Heart left ventricle (tissue), 16 donors: ENCODE results near the gene OSBP2. TPM values are rescaled to one million over a fixed set of nuclear protein-coding genes. Genes with fewer than 3 reads are reported as not detected.

ENCODE experiments used
- ATAC-seq, 4 donors: fragments of 200-7000 bp; cut with Tn5 transposase; one replicate each; pipeline ENCODE4 v1.9.1; 2020 to 2022; ENCODE audit warnings: moderate library complexity in 4 of 4, mild to moderate bottlenecking in 3 of 4, moderate number of reproducible peaks in 1 of 4
- DNase-seq, 5 donors: peaks; one replicate each; pipeline ENCODE4 v3.0.0-alpha.2; 2020
- H3K27ac ChIP-seq, 12 donors: fragments of 200-600 bp; sonication (generic) in 4 of 12; one replicate each; pipeline versions ENCODE4 v1.5.0 to v1.8.0; 2016 to 2022; ENCODE audit warnings: mild to moderate bottlenecking in 2 of 12
- H3K27me3 ChIP-seq, 9 donors: fragments of 200-600 bp; sonication (generic) in 2 of 9; one replicate each; pipeline versions ENCODE4 v1.5.1 to v1.8.0; 2016 to 2022; ENCODE audit warnings: mild to moderate bottlenecking in 3 of 9
- H3K36me3 ChIP-seq, 9 donors: fragments of 200-600 bp; sonication (generic) in 2 of 9; one replicate each; pipeline versions ENCODE4 v1.5.0 to v1.8.0; 2018 to 2022; ENCODE audit warnings: mild to moderate bottlenecking in 2 of 9
- H3K4me1 ChIP-seq, 12 donors: fragments of 200-600 bp; sonication (generic) in 4 of 12; one replicate each; pipeline versions ENCODE4 v1.5.0 to v1.8.0; 2016 to 2022; ENCODE audit warnings: mild to moderate bottlenecking in 3 of 12
- H3K4me3 ChIP-seq, 12 donors: fragments of 200-600 bp; sonication (generic) in 4 of 12; one replicate each; pipeline versions ENCODE4 v1.5.0 to v1.8.0; 2017 to 2022; ENCODE audit warnings: mild to moderate bottlenecking in 9 of 12, moderate library complexity in 4 of 12
- H3K9me3 ChIP-seq, 12 donors: fragments of 200-600 bp; sonication (generic) in 4 of 12; one replicate each; pipeline versions ENCODE4 v1.5.0 to v1.8.0; 2016 to 2022; ENCODE audit warnings: mild to moderate bottlenecking in 1 of 12
- POLR2A ChIP-seq, 2 donors: fragments of 450-650 bp; IDR thresholded peaks; one replicate each; pipeline ENCODE4 v1.6.1; 2017; ENCODE audit warnings: antibody characterized with exemption in 2 of 2, mild to moderate bottlenecking in 2 of 2, moderate library complexity in 2 of 2
- WGBS, 4 donors: extraction: QIAGEN DNeasy Blood & Tissue Kit in 2 of 4; methylation state at CpG; one replicate each; pipeline versions ENCODE4 v1.1.5 to v1.1.7; 2013 to 2018; 5-methylcytosine and 5-hydroxymethylcytosine counted together
- intact Hi-C, 10 donors: fragments of 100-400 bp; cut with DNase I; formaldehyde crosslinking; loops; one replicate each; pipeline versions ENCODE4 v1.11.1 to v1.14.2; 2022
- polyA plus RNA-seq, 2 donors: library from polyadenylated mRNA; stranded (reverse); fragments of 200-250 nt; gene quantifications; one replicate each; pipeline ENCODE4 v1.2.3, GENCODE V29; 2013
- total RNA-seq, 9 donors: library from RNA; depleted of rRNA in 2 of 9; stranded (reverse); fragments of >200 nt in 2 of 9; fragmentation: NEBNext Ultra II Directional in 3 of 9; extraction: Animal tissue kit (Norgen Biotek cat#: 25700) in 3 of 9; gene quantifications; one replicate each; pipeline versions ENCODE4 v1.1.0 to v1.2.4, GENCODE V29; 2016 to 2023
- TF ChIP-seq, protein P1 (sequence below), 12 donors: fragments of 200-600 bp; sonication (generic) in 4 of 12; IDR thresholded peaks; one replicate each; pipeline versions ENCODE4 v1.5.0 to v1.8.0; 2018 to 2022; ENCODE audit warnings: antibody characterized with exemption in 12 of 12, mild to moderate bottlenecking in 5 of 12
- donor health status: ischemic (EF 13 %, LVEDD 7.1; RV severe dilation, severe dysfunction).
- donor health status: healthy with polysubstance abuse.
- donor health status: DM: no; HTN: yes; CAD: no.
- donor health status: DM: no; HTN: no; CAD: no.
- donor health status: ischemic (EF 25% LVEDD 6.9; RV normal size, moderate dysfunction).
- donor health status: ischemic (EF 25% LVEDD 5.7; RV mildly dilated, moderate dysfunction).
- donor health status: healthy.
- donor health status: DM: yes; HTN: yes; CAD: no.
- donor health status: ischemic (EF 35%, LVEDD 5.7; RV mildly dilated, moderate dysfunction).
- donor health status: nonischemic (EF 11% LVEDD 7.7; RV severe dilation, severe dysfunction).
- donor health status: DM: yes; HTN: yes; CAD: no.
- donor health status: PGD.
- donor health status: ischemic (EF 29% LVEDD 5.4; RV normal size, mild dysfunction).
- donor health status: nonischemic (EF 23%, LVEDD 6.1; RV moderate dilation, normal function).

Gene OSBP2
- total and polyA plus RNA-seq, 11 donors: 2.0 to 23.5 (median 12.2) TPM

DNA sequence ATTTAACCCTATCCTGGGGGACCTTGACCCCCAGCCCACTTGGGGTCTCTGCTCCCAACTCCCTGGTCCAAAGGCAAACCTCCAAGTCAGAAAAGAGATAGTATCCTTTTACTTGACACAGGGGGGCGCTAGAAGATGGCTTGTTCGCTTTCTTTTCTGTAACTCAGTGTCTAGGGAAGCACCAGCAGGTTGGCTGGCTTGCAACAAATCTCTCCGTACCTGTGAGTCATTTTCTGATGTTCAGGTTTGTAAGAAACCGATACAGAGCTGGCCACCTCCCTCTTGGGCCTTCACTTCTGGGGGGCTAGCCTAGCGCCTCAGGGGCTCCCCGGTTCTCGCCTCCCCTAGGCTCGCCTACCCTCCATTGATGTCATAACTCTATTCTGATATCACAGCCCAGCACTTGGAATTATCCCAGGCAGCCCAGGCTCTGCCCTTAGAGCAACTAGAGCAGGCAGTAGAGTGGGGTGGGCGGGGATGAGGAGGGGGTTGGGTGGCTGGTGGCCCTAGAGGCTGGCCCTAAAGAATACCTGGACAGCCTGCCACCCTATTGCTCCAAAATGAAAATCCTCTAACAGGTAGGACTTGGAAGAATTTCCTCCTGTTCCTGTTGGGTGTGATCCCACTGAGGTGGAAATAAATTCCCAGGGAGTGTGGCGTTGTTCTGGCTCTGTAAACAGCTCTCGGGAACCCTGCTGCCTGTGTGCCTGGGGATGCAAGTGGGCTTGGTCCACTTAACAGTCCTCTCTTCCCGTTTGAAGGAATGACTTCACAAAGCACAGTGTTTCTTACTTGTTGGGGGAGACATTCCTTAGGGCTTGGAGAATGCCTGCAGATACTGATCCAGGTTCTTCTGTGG is 69.4 kb downstream of the OSBP2 start:
- Histone ChIP-seq H3K27me3 (no peaks in the 10 kb centered on the region), H3K36me3 (no peaks in the 10 kb centered on the region), H3K4me3 (no peak overlapping the region), H3K9me3 (no peaks in the 10 kb centered on the region), H3K4me1 (peaks cover 0 to 5% (median 0%) of the 10 kb centered on the region in 12 donors), H3K27ac (no peak overlapping the region)
- DNase-seq: peak in 3 of 5 donors; percentile 38 to 48 (median 44)
- intact Hi-C loops: loop anchor here (1.0 to 10.0 kb wide), 8 partner anchors 121 to 388 kb away; partner anchors contain the start of gene PLA2G3 (in 2 of the 10)
- WGBS, 4 donors: 45 to 53% (median 47%) methylated on average over 12 of the region's 12 CpGs
- TF ChIP-seq POLR2A (IDR thresholded peaks at IDR 0.05): no peak
- TF ChIP-seq, protein P1, sequence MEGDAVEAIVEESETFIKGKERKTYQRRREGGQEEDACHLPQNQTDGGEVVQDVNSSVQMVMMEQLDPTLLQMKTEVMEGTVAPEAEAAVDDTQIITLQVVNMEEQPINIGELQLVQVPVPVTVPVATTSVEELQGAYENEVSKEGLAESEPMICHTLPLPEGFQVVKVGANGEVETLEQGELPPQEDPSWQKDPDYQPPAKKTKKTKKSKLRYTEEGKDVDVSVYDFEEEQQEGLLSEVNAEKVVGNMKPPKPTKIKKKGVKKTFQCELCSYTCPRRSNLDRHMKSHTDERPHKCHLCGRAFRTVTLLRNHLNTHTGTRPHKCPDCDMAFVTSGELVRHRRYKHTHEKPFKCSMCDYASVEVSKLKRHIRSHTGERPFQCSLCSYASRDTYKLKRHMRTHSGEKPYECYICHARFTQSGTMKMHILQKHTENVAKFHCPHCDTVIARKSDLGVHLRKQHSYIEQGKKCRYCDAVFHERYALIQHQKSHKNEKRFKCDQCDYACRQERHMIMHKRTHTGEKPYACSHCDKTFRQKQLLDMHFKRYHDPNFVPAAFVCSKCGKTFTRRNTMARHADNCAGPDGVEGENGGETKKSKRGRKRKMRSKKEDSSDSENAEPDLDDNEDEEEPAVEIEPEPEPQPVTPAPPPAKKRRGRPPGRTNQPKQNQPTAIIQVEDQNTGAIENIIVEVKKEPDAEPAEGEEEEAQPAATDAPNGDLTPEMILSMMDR (IDR thresholded peaks at IDR 0.05): peak; percentile 40 to 73 (median 61)
- peak; percentile 56 to 84 (median 76) for ATAC-seq

DNA sequence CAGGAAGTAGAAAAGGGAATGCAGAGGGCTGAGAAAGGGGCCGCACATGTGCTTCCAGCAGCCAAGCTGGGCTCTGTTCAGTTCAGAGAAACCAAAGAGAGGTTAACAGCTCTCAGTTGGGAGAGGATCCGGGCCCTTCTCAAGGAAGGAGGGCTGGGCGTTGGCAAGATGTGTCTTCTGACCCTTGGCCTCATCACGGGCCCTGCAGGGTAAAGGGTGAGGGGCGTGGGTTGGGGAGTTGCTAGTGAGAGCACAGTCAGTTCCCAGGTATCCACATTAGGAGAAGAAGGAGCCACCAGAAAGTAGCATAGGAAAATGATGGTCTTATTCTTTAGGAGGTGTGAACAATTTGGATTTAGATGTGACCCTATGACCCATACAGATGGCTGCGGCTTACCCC is 73.0 kb downstream of the OSBP2 start:
- ATAC-seq (no peak), DNase-seq (no peak)
- Histone ChIP-seq H3K27ac (no peak overlapping the region), H3K4me1 (peaks cover 0 to 5% (median 0%) of the 10 kb centered on the region in 12 donors), H3K36me3 (no peaks in the 10 kb centered on the region), H3K4me3 (no peak overlapping the region), H3K27me3 (no peaks in the 10 kb centered on the region), H3K9me3 (no peaks in the 10 kb centered on the region)
- TF ChIP-seq, protein P1 (IDR thresholded peaks at IDR 0.05): no peak
- no peak for TF ChIP-seq POLR2A (IDR thresholded peaks at IDR 0.05)
- WGBS, 4 donors: 77 to 90% (median 84%) methylated on average over 6 of the region's 6 CpGs
- intact Hi-C loops: loop anchor here in 3 of 10 donors (10.0 kb wide), 2 partner anchors 117 to 377 kb away; partner anchors contain the start of gene PLA2G3 (in 2 of the 3)

DNA sequence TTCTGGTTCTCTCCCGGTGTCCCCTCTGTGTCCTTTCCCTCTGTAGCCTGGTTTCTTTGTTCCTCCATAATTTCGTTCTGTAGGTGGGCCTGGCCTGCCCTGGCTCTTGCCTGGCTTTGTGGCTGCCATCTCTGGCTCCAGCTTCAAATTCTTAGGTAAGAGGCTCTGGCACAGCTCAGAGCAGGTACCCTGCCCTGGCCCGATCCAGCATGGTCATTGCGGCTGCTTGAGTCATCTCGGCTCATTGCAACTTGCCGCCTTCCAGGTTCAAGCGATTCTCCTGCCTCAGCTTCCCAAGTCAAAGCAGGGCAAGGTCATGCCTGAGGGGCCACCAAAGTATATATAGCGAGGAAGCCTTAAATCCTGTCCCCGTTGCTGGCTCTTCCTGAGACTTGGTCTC is 76.0 kb downstream of the OSBP2 start:
- ATAC-seq: no peak
- no peaks in the 10 kb centered on the region for H3K36me3 ChIP-seq
- H3K9me3 ChIP-seq: no peaks in the 10 kb centered on the region
- H3K27ac ChIP-seq: no peak overlapping the region
- intact Hi-C loops: loop anchor here in 2 of 10 donors (10.0 kb wide), 2 partner anchors 114 to 124 kb away; no protein-coding TSS in a partner anchor
- H3K27me3 ChIP-seq: no peaks in the 10 kb centered on the region
- TF ChIP-seq, protein P1 (IDR thresholded peaks at IDR 0.05): no peak
- no peak for TF ChIP-seq POLR2A (IDR thresholded peaks at IDR 0.05)
- WGBS, 4 donors: 91 to 94% (median 93%) methylated on average over 9 of the region's 9 CpGs
- H3K4me1 ChIP-seq: no peaks in the 10 kb centered on the region
- DNase-seq: no peak
- H3K4me3 ChIP-seq: no peak overlapping the region

DNA sequence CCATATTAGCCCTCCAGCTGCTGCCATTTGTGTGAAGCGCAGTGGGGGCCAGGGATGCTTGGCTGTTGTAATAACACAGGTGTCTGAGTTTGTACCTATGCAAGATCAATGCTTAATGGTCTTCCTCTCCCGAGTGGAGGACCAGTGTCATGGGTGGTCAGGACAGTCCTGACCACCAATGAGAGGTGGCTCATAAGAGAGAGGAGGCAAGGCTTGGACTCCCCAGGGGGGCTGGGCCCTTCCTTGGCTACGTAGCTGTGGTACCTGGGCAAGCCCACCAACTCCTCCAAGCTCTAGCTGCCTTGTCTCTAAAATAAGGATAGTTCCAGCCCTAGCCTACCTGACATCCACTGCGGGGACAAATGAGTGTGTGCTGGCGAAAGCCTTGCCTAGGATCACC is 79.2 kb downstream of the OSBP2 start:
- peaks cover 0 to 5% (median 0%) of the 10 kb centered on the region in 12 donors for H3K4me1 ChIP-seq
- 85 to 97% (median 92%) methylated on average over 4 to 5 of the region's 5 CpGs for WGBS, 4 donors
- no peaks in the 10 kb centered on the region for H3K9me3 ChIP-seq
- intact Hi-C loops: loop anchor here in 2 of 10 donors (10.0 kb wide), 2 partner anchors 111 to 121 kb away; no protein-coding TSS in a partner anchor
- no peaks in the 10 kb centered on the region for H3K27me3 ChIP-seq
- DNase-seq (no peak), ATAC-seq (no peak)
- no peak overlapping the region for H3K4me3 ChIP-seq
- no peak overlapping the region for H3K27ac ChIP-seq
- H3K36me3 ChIP-seq: no peaks in the 10 kb centered on the region
- TF ChIP-seq, protein P1 (IDR thresholded peaks at IDR 0.05): no peak
- no peak for TF ChIP-seq POLR2A (IDR thresholded peaks at IDR 0.05)
